ENCODE data around the gene MXRA7.
A peak's percentile ranks its signal among the peaks of the same experiment; 100 is the strongest.
"Not testable (repeated sequence)": the region's sequence is repeated elsewhere in the genome, so short reads cannot be mapped to it uniquely, and the experiment has no call there.

MXRA7 gene

DNA sequence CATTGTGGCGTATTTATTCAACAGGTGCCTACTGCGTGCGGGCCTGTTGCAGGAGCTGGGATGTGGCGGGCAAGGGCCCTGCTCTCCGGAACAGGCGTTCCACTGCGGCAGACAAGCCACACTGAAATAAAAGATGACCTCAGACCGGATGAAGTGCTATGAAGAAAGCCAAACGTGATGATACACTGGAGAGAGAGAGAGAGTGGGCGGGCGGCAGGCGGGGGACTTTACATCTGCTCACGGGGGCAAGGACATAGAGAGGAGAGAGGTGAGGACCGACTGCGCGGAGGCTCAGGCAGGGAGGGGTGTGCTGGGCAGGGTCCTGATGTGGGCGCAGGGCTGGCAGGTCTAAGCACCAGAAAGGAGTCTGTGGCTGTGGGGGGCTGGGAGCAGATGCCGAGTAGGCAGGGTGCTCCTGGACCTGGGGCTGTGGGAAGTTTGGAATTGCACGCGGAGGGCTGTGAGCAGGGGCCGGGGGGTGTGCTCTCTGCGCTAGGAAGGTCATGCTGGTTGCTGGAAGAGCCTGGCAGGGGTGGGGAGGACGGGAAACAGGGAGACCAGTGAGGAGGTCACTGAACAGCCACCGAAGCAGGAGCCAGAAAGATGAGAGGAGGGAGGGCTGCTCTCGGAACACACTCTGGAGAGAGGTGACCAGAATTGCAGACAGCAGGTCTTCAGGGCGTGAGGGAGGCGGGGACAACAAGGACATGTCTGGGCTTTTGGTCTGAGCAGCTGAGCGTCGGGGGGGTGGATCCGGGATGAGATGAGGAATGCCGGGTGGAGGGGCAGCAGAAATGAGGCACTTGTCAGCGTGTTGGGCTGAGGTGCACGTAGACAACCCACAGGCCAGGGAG lies 9.9 kb downstream of the MXRA7 start:
- DNase-seq (ENCODE audit: low spot score): peak; percentile 73
- TF ChIP-seq, protein P1, sequence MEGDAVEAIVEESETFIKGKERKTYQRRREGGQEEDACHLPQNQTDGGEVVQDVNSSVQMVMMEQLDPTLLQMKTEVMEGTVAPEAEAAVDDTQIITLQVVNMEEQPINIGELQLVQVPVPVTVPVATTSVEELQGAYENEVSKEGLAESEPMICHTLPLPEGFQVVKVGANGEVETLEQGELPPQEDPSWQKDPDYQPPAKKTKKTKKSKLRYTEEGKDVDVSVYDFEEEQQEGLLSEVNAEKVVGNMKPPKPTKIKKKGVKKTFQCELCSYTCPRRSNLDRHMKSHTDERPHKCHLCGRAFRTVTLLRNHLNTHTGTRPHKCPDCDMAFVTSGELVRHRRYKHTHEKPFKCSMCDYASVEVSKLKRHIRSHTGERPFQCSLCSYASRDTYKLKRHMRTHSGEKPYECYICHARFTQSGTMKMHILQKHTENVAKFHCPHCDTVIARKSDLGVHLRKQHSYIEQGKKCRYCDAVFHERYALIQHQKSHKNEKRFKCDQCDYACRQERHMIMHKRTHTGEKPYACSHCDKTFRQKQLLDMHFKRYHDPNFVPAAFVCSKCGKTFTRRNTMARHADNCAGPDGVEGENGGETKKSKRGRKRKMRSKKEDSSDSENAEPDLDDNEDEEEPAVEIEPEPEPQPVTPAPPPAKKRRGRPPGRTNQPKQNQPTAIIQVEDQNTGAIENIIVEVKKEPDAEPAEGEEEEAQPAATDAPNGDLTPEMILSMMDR (conservative IDR thresholded peaks at IDR 0.05; ENCODE audit: low read depth): no peak
- ChIA-PET POLR2A (ENCODE audit: low non-redundant PET) (interaction anchor here (0.5 kb wide), 1 partner anchor 29 kb away, joined by 3 read pairs; no protein-coding TSS in a partner anchor), CTCF (no interaction called here)
- H3K27ac ChIP-seq: peak overlapping the region; percentile 88

DNA sequence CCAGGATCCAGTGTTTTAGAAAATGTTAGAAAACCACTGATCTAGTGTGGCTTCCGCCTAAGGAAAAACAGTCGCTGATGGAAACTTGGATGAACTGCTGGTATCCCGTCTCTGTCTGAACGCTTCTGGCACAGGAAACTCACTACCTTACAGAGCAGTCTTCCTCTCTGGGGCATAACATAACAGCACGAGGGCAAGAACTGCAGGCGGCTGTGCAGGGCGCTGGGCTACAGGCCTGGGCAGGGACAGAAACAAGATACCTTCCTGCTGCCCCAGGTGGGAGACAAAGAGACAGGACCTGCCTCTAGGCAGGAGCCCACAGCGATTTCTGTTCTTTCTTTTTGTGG lies 10.5 kb downstream of the MXRA7 start:
- TF ChIP-seq, protein P1 (conservative IDR thresholded peaks at IDR 0.05; ENCODE audit: low read depth): no peak
- peak overlapping the region; percentile 88 for H3K27ac ChIP-seq
- ChIA-PET CTCF (interaction anchor here (0.7 kb wide), 1 partner anchor 835 kb away, joined by 4 read pairs; no protein-coding TSS in a partner anchor), POLR2A (ENCODE audit: low non-redundant PET) (no interaction called here)
- no peak for DNase-seq (ENCODE audit: low spot score)

DNA sequence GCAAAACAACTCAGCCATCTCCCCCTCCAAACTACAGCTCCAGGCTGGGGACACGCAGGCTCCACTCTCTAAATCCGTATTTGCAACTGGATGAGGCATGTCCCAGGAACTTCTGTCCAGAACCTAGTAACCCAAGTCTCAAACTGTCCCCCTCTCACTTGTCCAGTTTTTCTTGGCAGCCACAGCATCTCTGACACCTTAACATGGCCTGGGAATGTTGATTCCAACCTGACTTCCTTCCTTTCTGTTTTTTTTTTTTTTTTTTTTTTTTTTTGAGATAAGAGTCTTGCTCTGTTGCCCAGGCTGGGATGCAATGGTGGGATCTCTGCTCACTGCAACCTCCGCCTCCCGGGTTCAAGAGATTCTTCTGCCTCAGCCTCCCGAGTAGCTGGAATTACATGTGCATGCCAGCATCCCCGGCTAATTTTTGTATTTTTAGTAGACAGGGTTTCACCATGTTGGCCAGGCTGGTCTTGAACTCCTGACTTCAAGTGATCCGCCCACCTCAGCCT lies 12.2 kb downstream of the MXRA7 start:
- H3K27ac ChIP-seq; CTCF ChIA-PET; DNase-seq (ENCODE audit: low spot score); POLR2A ChIA-PET (ENCODE audit: low non-redundant PET): not testable (repeated sequence)

DNA sequence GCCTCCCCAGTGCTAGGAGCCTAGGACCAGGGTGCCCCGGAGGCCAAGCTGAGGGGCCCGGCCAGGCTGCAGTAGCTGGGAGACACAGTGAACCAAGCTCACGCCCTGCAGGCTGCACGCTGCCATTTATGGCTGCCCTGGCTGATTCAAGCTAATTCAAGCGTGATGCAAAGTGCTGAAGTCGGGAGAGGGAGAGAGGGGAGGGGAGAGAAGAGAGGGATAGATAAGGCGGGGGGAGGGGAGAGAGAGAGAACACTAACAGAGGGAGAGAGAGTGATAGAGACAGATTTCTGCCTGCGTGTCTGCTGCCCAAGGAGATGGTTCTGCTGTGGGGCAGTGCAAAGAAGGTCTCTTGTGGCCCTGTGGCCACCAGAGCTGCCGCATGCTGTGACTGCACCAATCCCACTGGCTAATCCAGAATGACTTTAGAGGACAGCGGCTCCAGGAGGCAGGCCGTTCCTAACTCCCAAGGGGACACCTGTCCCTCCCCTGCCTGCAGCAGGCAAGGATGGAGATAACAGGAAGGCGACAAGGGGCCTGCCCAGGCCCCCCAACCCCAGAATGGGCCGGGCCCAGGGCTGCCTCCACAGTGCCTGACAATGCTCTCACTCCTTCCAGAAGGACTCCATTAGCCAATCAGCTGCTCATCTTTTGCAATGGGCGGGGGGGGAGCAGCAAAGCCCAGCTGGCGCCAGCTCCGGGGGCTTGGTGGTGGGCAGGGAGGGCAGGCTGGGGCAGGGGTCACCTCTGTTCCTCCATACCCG lies 12.9 kb downstream of the MXRA7 start:
- ChIA-PET CTCF (interaction anchor here (0.7 kb wide), 1 partner anchor 175 kb away, joined by 3 read pairs; no protein-coding TSS in a partner anchor), POLR2A (ENCODE audit: low non-redundant PET) (no interaction called here)
- no peak for DNase-seq (ENCODE audit: low spot score)
- TF ChIP-seq, protein P1 (conservative IDR thresholded peaks at IDR 0.05; ENCODE audit: low read depth): no peak
- peak overlapping the region; percentile 13; the same call in 1 of the 2 replicates for H3K27ac ChIP-seq

DNA sequence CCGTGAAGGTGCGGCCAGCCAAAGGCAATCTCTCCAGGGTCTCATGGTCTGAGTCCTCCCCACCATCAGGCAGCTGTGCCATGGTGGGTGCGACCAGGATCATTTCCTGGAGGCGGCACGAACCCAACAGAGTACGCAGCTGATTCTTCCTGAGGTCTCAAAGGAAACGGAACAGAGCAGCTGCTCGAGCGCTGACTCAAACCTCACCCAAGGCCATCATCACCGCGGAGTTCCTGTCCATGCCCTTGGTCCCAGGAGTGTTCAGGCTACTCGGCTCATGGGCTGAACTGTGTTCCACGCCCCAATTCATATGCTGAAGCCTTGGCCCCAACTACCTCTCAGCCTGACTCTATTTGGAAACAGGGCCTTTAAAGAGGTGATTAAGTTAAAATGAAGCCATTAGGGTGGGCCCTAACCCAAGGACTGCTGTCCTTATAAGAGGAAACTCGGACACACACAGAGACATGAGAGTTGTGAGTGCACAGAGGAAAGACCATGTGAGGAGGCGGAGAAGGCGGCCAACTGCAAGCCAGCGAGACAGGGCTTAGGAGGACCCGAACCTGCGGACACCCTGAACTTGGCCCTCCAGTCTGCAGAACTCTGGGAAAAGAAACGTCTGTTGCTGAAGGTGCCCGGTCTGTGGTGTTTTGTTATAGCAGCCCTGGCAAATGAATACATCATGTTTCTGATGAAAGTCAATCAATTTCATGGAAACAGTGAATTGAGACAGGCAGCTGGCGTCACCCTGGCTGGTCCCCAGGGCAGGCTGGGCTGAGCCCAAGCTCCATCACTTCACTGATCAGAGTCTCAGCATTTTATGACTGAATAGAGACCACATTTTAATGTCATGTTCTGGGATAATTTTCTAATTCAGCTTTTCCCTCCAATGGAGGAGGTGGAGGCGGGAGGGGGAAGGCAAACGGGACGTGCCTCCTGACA lies 13.7 kb downstream of the MXRA7 start:
- DNase-seq (ENCODE audit: low spot score): no peak
- POLR2A ChIA-PET (ENCODE audit: low non-redundant PET): no interaction called here
- TF ChIP-seq, protein P1 (conservative IDR thresholded peaks at IDR 0.05; ENCODE audit: low read depth): no peak
- peak overlapping the region; percentile 13; the same call in 1 of the 2 replicates for H3K27ac ChIP-seq
- CTCF ChIA-PET: interaction anchor here (0.6 to 0.7 kb wide), 2 partner anchors 119 to 174 kb away, joined by 3 to 5 read pairs; no protein-coding TSS in a partner anchor

DNA sequence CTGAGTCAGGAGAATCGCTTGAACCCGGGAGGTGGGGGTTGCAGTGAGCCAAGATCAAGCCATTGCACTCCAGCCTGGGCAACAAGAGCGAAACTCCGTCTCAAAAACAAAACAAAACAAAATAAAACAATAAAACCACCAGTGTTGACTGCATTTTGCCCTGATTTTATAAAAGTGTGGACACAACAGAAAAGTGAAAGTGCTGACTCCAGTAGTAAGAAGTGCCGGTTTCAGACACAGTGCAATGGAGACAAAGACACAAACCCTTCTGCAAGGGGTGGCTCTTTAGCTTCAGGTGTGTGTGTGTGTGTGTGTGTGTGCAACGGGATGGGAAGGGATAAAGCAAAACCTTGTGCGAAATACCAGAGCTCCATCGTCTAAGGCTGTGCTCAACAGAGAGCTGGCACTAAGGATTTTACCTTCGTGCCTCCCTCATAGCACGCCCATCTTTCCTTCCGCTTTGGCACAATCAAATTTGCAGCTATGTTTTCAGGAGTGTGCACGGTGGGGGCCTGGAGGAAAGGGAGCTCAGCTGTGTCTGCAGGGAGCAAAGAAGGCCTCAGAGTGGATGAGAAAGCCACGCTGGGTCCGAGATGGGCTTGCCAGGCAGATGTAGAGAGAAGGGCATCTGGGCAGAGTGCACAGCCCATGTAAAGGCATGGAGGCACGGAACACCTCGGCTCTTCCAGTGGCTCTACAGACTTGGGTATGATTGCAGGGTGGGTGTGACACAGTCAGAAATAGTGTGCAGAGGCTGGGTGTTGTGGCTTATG lies 15.5 kb downstream of the MXRA7 start:
- CTCF ChIA-PET: interaction anchor here (0.6 kb wide), 2 partner anchors 33 to 150 kb away, joined by 3 to 4 read pairs; no protein-coding TSS in a partner anchor
- POLR2A ChIA-PET (ENCODE audit: low non-redundant PET): no interaction called here
- TF ChIP-seq, protein P1 (conservative IDR thresholded peaks at IDR 0.05; ENCODE audit: low read depth): no peak
- H3K27ac ChIP-seq: 0 out of 2 replicates have a peak overlapping the region, but pooled peaks have one; percentile 2
- DNase-seq (ENCODE audit: low spot score): no peak
